DOHH2 (cell line): ENCODE measurements around the gene EFL1.

Experiments used
- H3F3A ChIP-seq: fragments of 200-600 bp; sonication (generic), shearing (Covaris generic); 2 replicates; pipeline ENCODE4 v1.6.0; 2016; ENCODE audit warnings: antibody characterized with exemption, mild to moderate bottlenecking; ENCODE audit not compliant: control insufficient read depth, insufficient read depth
- H3K27ac ChIP-seq: fragments of 200-600 bp; sonication (generic); 2 replicates; pipeline ENCODE4 v1.5.1; 2014; ENCODE audit warnings: low read depth, mild to moderate bottlenecking, low read length, moderate library complexity
- H3K27me3 ChIP-seq: fragments of 200-600 bp; sonication (generic); 2 replicates; pipeline ENCODE4 v1.6.1; 2014; ENCODE audit warnings: mild to moderate bottlenecking, low read length, mixed read lengths; ENCODE audit not compliant: control insufficient read depth
- H3K36me3 ChIP-seq: fragments of 200-600 bp; sonication (generic); 2 replicates; pipeline ENCODE4 v1.6.1; 2014; ENCODE audit warnings: mild to moderate bottlenecking, low read length, moderate library complexity, mixed read lengths; ENCODE audit not compliant: control insufficient read depth
- H3K4me1 ChIP-seq: fragments of 200-600 bp; sonication (generic); 2 replicates; pipeline ENCODE4 v1.6.1; 2014; ENCODE audit warnings: mild to moderate bottlenecking, low read length, mixed read lengths; ENCODE audit not compliant: control insufficient read depth
- H3K4me2 ChIP-seq: fragments of 200-600 bp; sonication (generic); 2 replicates; pipeline ENCODE4 v1.6.0; 2014; ENCODE audit warnings: mild to moderate bottlenecking, low read length, moderate library complexity
- H3K4me3 ChIP-seq: fragments of 200-600 bp; sonication (generic); 2 replicates; pipeline ENCODE4 v1.5.1; 2014; ENCODE audit warnings: mild to moderate bottlenecking, low read length, mixed read lengths
- H3K79me2 ChIP-seq: fragments of 200-600 bp; sonication (generic); 2 replicates; pipeline ENCODE4 v1.6.1; 2014; ENCODE audit warnings: mild to moderate bottlenecking, low read length, mixed read lengths; ENCODE audit not compliant: control insufficient read depth
- H3K9me2 ChIP-seq: fragments of 200-600 bp; sonication (generic); replicated peaks from 2 replicates; pipeline ENCODE4 v1.6.1; 2014; ENCODE audit warnings: mild to moderate bottlenecking, low read length, mixed read lengths; ENCODE audit not compliant: control insufficient read depth
- H3K9me3 ChIP-seq: fragments of 200-600 bp; sonication (generic); 2 replicates; pipeline ENCODE4 v1.6.1; 2014; ENCODE audit warnings: antibody characterized with exemption, low read length, mixed read lengths; ENCODE audit not compliant: control insufficient read depth, insufficient read depth
- H4K20me1 ChIP-seq: fragments of 200-600 bp; sonication (generic); 2 replicates; pipeline ENCODE4 v1.6.0; 2014; ENCODE audit warnings: low read depth, mild to moderate bottlenecking, antibody characterized with exemption, low read length, moderate library complexity; ENCODE audit not compliant: control insufficient read depth, insufficient read depth
- CTCF ChIP-seq: fragments of 200-600 bp; sonication (generic); IDR thresholded peaks from one replicate; pipeline ENCODE4 v1.5.1; 2014; ENCODE audit warnings: antibody characterized with exemption, mild to moderate bottlenecking, low read depth, low read length; ENCODE audit not compliant: poor library complexity, severe bottlenecking
- EZH2phosphoT487 ChIP-seq: fragments of 200-600 bp; sonication (generic); IDR thresholded peaks from 2 replicates; pipeline ENCODE4 v1.6.1; 2017; ENCODE audit warnings: borderline replicate concordance, mild to moderate bottlenecking, antibody characterized with exemption, low read length, moderate library complexity, mixed read lengths

EFL1 gene

GRCh38 chr15:82178061-82178460 is 84.5 kb downstream of the EFL1 start:
- no peak overlapping the region for H3K4me3 ChIP-seq

GRCh38 chr15:82177291-82178010 is 85.1 kb downstream of the EFL1 start:
- Histone ChIP-seq H3K9me3 (no peaks in the 10 kb centered on the region), H3K9me2 (no peaks in the 10 kb centered on the region), H3K27ac (no peak overlapping the region), H3K4me3 (no peak overlapping the region), H3K36me3 (0 out of 2 replicates have a peak, but pooled peaks cover 2% of the 10 kb centered on the region), H3K27me3 (no peaks in the 10 kb centered on the region), H4K20me1 (no peaks in the 10 kb centered on the region), H3K79me2 (no peaks in the 10 kb centered on the region), H3K4me2 (no peak overlapping the region), H3K4me1 (peaks cover 5% of the 10 kb centered on the region; the same call in 1 of the 2 replicates), H3F3A (no peaks in the 10 kb centered on the region)
- TF ChIP-seq EZH2phosphoT487 = no peak
- TF ChIP-seq CTCF = no peak

More at GRCh38 chr15:82178061-82178460, 84.5 kb downstream of the EFL1 start:
- Histone ChIP-seq H3K79me2 (no peaks in the 10 kb centered on the region), H3K36me3 (0 out of 2 replicates have a peak, but pooled peaks cover 2% of the 10 kb centered on the region), H3K4me2 (no peak overlapping the region), H4K20me1 (no peaks in the 10 kb centered on the region), H3K4me1 (peaks cover 5% of the 10 kb centered on the region; the same call in 1 of the 2 replicates), H3K27ac (no peak overlapping the region), H3K9me3 (no peaks in the 10 kb centered on the region), H3F3A (no peaks in the 10 kb centered on the region), H3K9me2 (no peaks in the 10 kb centered on the region), H3K27me3 (no peaks in the 10 kb centered on the region)
- TF ChIP-seq EZH2phosphoT487 (no peak), CTCF (no peak)

- peaks cover 5% of the 10 kb centered on the region; the same call in 1 of the 2 replicates for H3K4me1 ChIP-seq
- H3K27me3 ChIP-seq = no peaks in the 10 kb centered on the region
- TF ChIP-seq CTCF = no peak
- no peak for TF ChIP-seq EZH2phosphoT487
- no peak overlapping the region for H3K4me2 ChIP-seq
- H3K9me3 ChIP-seq = no peaks in the 10 kb centered on the region
- no peaks in the 10 kb centered on the region for H4K20me1 ChIP-seq
- H3K9me2 ChIP-seq = no peaks in the 10 kb centered on the region
- no peaks in the 10 kb centered on the region for H3F3A ChIP-seq
- H3K36me3 ChIP-seq = no peaks in the 10 kb centered on the region
- H3K79me2 ChIP-seq = no peaks in the 10 kb centered on the region
- H3K27ac ChIP-seq = no peak overlapping the region
- H3K4me3 ChIP-seq = no peak overlapping the region
Measured at GRCh38 chr15:82176542-82176941, 86.0 kb downstream of the EFL1 start.
